H9 (cell line): ENCODE measurements around the gene FAM13A. TPM values are rescaled to one million over a fixed set of nuclear protein-coding genes. Genes with fewer than 3 reads are reported as not detected.

ENCODE experiments used
- DNase-seq: peaks from one replicate; pipeline ENCODE4 v3.0.0-alpha.2; 2017
- H2AFZ ChIP-seq: one replicate; pipeline ENCODE4 v1.6.1; 2013; ENCODE audit warnings: mild to moderate bottlenecking, low read length, control low read depth, moderate library complexity
- H2AK5ac ChIP-seq: 2 replicates; pipeline ENCODE4 v1.6.1; 2013; ENCODE audit warnings: low read length, control low read depth, mixed read lengths; ENCODE audit not compliant: insufficient read length
- H2BK120ac ChIP-seq: one replicate; pipeline ENCODE4 v1.6.1; 2013; ENCODE audit warnings: low read depth, mild to moderate bottlenecking, low read length, control low read depth, inconsistent platforms; ENCODE audit not compliant: poor library complexity, severe bottlenecking
- H2BK12ac ChIP-seq: 2 replicates; pipeline ENCODE4 v1.6.1; 2013; ENCODE audit warnings: low read length, control low read depth, mixed read lengths, low read depth; ENCODE audit not compliant: insufficient read length
- H2BK15ac ChIP-seq: 2 replicates; pipeline ENCODE4 v1.6.1; 2013; ENCODE audit warnings: low read depth, low read length, control low read depth
- H2BK20ac ChIP-seq: one replicate; pipeline ENCODE4 v1.6.1; 2013; ENCODE audit warnings: low read depth, mild to moderate bottlenecking, low read length, control low read depth, inconsistent platforms; ENCODE audit not compliant: poor library complexity, severe bottlenecking
- H2BK5ac ChIP-seq: 2 replicates; pipeline ENCODE4 v1.6.1; 2013; ENCODE audit warnings: low read length, control low read depth, mixed read lengths; ENCODE audit not compliant: insufficient read length
- H3K14ac ChIP-seq: 2 replicates; pipeline ENCODE4 v1.6.1; 2013; ENCODE audit warnings: low read length, control low read depth; ENCODE audit not compliant: insufficient read depth
- H3K18ac ChIP-seq: 2 replicates; pipeline ENCODE4 v1.6.1; 2013; ENCODE audit warnings: low read depth, mild to moderate bottlenecking, mixed read lengths, low read length, control low read depth; ENCODE audit not compliant: insufficient read length
- H3K23ac ChIP-seq: 2 replicates; pipeline ENCODE4 v1.6.1; 2013; ENCODE audit warnings: low read length, control low read depth, mixed read lengths, low read depth; ENCODE audit not compliant: insufficient read length
- H3K23me2 ChIP-seq: 2 replicates; pipeline ENCODE4 v1.6.1; 2013; ENCODE audit warnings: low read depth, mild to moderate bottlenecking, mixed read lengths, low read length, control low read depth; ENCODE audit not compliant: insufficient read length, poor library complexity, severe bottlenecking
- H3K27ac ChIP-seq: 2 replicates; pipeline ENCODE4 v1.5.1; 2013; ENCODE audit warnings: low read length, control low read depth, mixed read lengths, low read depth; ENCODE audit not compliant: insufficient read length
- H3K27me3 ChIP-seq: 2 replicates; pipeline ENCODE4 v1.6.1; 2013; ENCODE audit warnings: low read length, control low read depth, inconsistent platforms; ENCODE audit not compliant: insufficient read depth
- H3K4ac ChIP-seq: 2 replicates; pipeline ENCODE4 v1.6.1; 2013; ENCODE audit warnings: low read depth, mild to moderate bottlenecking, control low read depth, inconsistent platforms, low read length, moderate library complexity
- H3K4me1 ChIP-seq: 2 replicates; pipeline ENCODE4 v1.6.1; 2013; ENCODE audit warnings: low read length, control low read depth, inconsistent platforms; ENCODE audit not compliant: insufficient read depth
- H3K4me2 ChIP-seq: 2 replicates; pipeline ENCODE4 v1.6.1; 2013; ENCODE audit warnings: low read length, control low read depth, mixed read lengths; ENCODE audit not compliant: insufficient read length, insufficient read depth
- H3K56ac ChIP-seq: 2 replicates; pipeline ENCODE4 v1.6.1; 2013; ENCODE audit warnings: low read depth, mild to moderate bottlenecking, mixed read lengths, low read length, control low read depth; ENCODE audit not compliant: insufficient read length
- H3K79me1 ChIP-seq: 2 replicates; pipeline ENCODE4 v1.6.1; 2013; ENCODE audit warnings: low read depth, mild to moderate bottlenecking, moderate library complexity, low read length, control low read depth, inconsistent platforms; ENCODE audit not compliant: insufficient read depth, poor library complexity, severe bottlenecking
- H3K79me2 ChIP-seq: 2 replicates; pipeline ENCODE4 v1.6.1; 2013; ENCODE audit warnings: low read length, control low read depth, inconsistent platforms; ENCODE audit not compliant: insufficient read depth
- H3K9ac ChIP-seq: 2 replicates; pipeline ENCODE4 v1.6.1; 2013; ENCODE audit warnings: low read length, control low read depth, mixed read lengths; ENCODE audit not compliant: insufficient read length; ENCODE audit errors: extremely low read depth
- H3K9me3 ChIP-seq: one replicate; pipeline ENCODE4 v1.6.1; 2013; ENCODE audit warnings: low read depth, low read length, inconsistent platforms; ENCODE audit not compliant: control insufficient read depth
- H3T11ph ChIP-seq: one replicate; pipeline ENCODE4 v1.6.1; 2013; ENCODE audit warnings: mild to moderate bottlenecking, low read length, control low read depth, inconsistent platforms
- H4K20me1 ChIP-seq: one replicate; pipeline ENCODE4 v1.6.1; 2013; ENCODE audit not compliant: control insufficient read depth, insufficient read length, insufficient read depth
- H4K5ac ChIP-seq: 2 replicates; pipeline ENCODE4 v1.6.1; 2013; ENCODE audit warnings: low read depth, mild to moderate bottlenecking, mixed read lengths, low read length, control low read depth; ENCODE audit not compliant: insufficient read length
- H4K8ac ChIP-seq: replicated peaks from 2 replicates; pipeline ENCODE4 v1.6.1; 2013; ENCODE audit warnings: low read length, control low read depth, mixed read lengths, low read depth; ENCODE audit not compliant: insufficient read length
- H4K91ac ChIP-seq: 2 replicates; pipeline ENCODE4 v1.6.1; 2013; ENCODE audit warnings: low read depth, mild to moderate bottlenecking, moderate library complexity, mixed read lengths, low read length, control low read depth; ENCODE audit not compliant: insufficient read length
- H3K27ac Mint-ChIP-seq, 3 experiments: 2 replicates in 2 of 3; 3 replicates in 1 of 3; pipeline ENCODE4 v1.8.0; 2020 to 2021; ENCODE audit warnings: mixed read lengths in 3 of 3, mild to moderate bottlenecking in 1 of 3, moderate library complexity in 1 of 3
- H3K27me3 Mint-ChIP-seq: 2 replicates; pipeline ENCODE4 v1.8.0; 2021; ENCODE audit warnings: low read depth, mild to moderate bottlenecking, moderate library complexity, mixed read lengths
- H3K36me3 Mint-ChIP-seq, 3 experiments: 2 replicates in 2 of 3; 3 replicates in 1 of 3; pipeline ENCODE4 v1.8.0; 2020 to 2021; ENCODE audit warnings: low read depth in 3 of 3, mixed read lengths in 3 of 3; ENCODE audit not compliant: insufficient read depth in 1 of 3
- H3K4me1 Mint-ChIP-seq, 2 experiments: 2 replicates each; pipeline ENCODE4 v1.8.0; 2020; ENCODE audit warnings: mixed read lengths in 2 of 2
- H3K4me3 Mint-ChIP-seq, 2 experiments: 2 replicates in 1 of 2; 3 replicates in 1 of 2; pipeline ENCODE4 v1.8.0; 2020 to 2021; ENCODE audit warnings: mild to moderate bottlenecking in 2 of 2, mixed read lengths in 2 of 2, moderate library complexity in 1 of 2
- H3K9me3 Mint-ChIP-seq, 2 experiments: 2 replicates in 1 of 2; 3 replicates in 1 of 2; pipeline ENCODE4 v1.8.0; 2020; ENCODE audit warnings: mild to moderate bottlenecking in 2 of 2, mixed read lengths in 2 of 2, moderate library complexity in 1 of 2
- CTCF ChIP-seq: fragments of 200-600 bp; sonication (generic); conservative IDR thresholded peaks from 3 replicates; pipeline ENCODE4 v1.8.0; 2021; ENCODE audit warnings: antibody characterized with exemption, mild to moderate bottlenecking
- WGBS: extraction: QIAGEN DNeasy Blood & Tissue Kit; methylation state at CpG from one replicate; pipeline ENCODE4 v1.1.7; 2013; ENCODE audit warnings: missing lambda C conversion rate, low lambda C conversion rate, mixed read lengths; ENCODE audit not compliant: insufficient read length; ENCODE audit errors: extremely low coverage; 5-methylcytosine and 5-hydroxymethylcytosine counted together
- total RNA-seq: library from RNA; stranded (reverse); gene quantifications from 2 replicates; pipeline ENCODE4 v1.2.1, GENCODE V29; 2021

FAM13A gene
- total RNA-seq, 1 experiment from 2014 or later: 12.7 TPM

GRCh38 chr4:89024051-89024675, 32.8 kb downstream of the FAM13A start:
- Histone ChIP-seq H2BK12ac (no peak overlapping the region), H3K23me2 (no peaks in the 10 kb centered on the region), H3K9me3 (no peaks in the 10 kb centered on the region), H3K4ac (no peak overlapping the region), H2BK15ac (no peak overlapping the region), H2BK20ac (no peak overlapping the region), H3K14ac (no peak overlapping the region), H3K9ac (no peak overlapping the region), H3K27ac (no peak overlapping the region), H4K91ac (no peak overlapping the region), H3K23ac (no peak overlapping the region), H3K27me3 (no peaks in the 10 kb centered on the region), H2AFZ (no peak overlapping the region), H4K5ac (no peak overlapping the region), H3K79me2 (no peaks in the 10 kb centered on the region), H4K20me1 (no peaks in the 10 kb centered on the region), H3K4me1 (no peaks in the 10 kb centered on the region), H3T11ph (no peak overlapping the region), H3K79me1 (no peaks in the 10 kb centered on the region), H4K8ac (no peak overlapping the region), H2AK5ac (no peak overlapping the region), H2BK5ac (no peak overlapping the region), H3K18ac (no peak overlapping the region), H2BK120ac (no peak overlapping the region), H3K4me2 (no peak overlapping the region), H3K56ac (no peak overlapping the region)
- Mint-ChIP-seq H3K9me3 (no peaks in the 10 kb centered on the region), H3K27ac (no peak overlapping the region), H3K27me3 (no peaks in the 10 kb centered on the region), H3K36me3 (peaks cover 9 to 18% (median 12%) of the 10 kb centered on the region in 3 experiments), H3K4me3 (no peak overlapping the region), H3K4me1 (peaks cover under 1 to 2% of the 10 kb centered on the region in 2 experiments; a peak in 2 of 4 replicates)
- peak; percentile 88 for TF ChIP-seq CTCF
- WGBS: no CpG with 5 or more reads among the region's 4 CpGs
- no peak for DNase-seq
